ENCODE measurements around the gene OR13D1.

- no peak for TF ChIP-seq POLR2AphosphoS5 (IDR thresholded peaks at IDR 0.05)
- no peak for TF ChIP-seq EP300 (IDR thresholded peaks at IDR 0.05)
- TF ChIP-seq CTCF (IDR thresholded peaks at IDR 0.05) = no peak
- TF ChIP-seq POLR2A (IDR thresholded peaks at IDR 0.05) = no peak
These were observed 8.2 kb upstream of the OR13D1 start for GRCh38 chr9:104686081-104686480.

Data from sigmoid colon (tissue), 4 donors.